Liver (tissue), 9 donors: Measurements from ENCODE around the gene ADCY10. TPM values are rescaled to one million over a fixed set of nuclear protein-coding genes. Genes with fewer than 3 reads are reported as not detected.

Experiments used
- DNase-seq: peaks from one replicate; pipeline ENCODE4 v3.0.0-alpha.2; 2017; ENCODE audit warnings: low spot score
- H3K27ac ChIP-seq, 2 donors: one replicate each; pipeline ENCODE4 v1.7.0; 2013; ENCODE audit warnings: inconsistent platforms in 2 of 2, low read length in 2 of 2, control low read depth in 1 of 2, low read depth in 1 of 2, mild to moderate bottlenecking in 1 of 2
- H3K27me3 ChIP-seq, 4 donors: one replicate each; pipeline versions ENCODE4 v1.6.1 to v1.7.0; 2013; ENCODE audit warnings: low read length in 3 of 4, inconsistent platforms in 1 of 4, mild to moderate bottlenecking in 1 of 4, moderate library complexity in 1 of 4; ENCODE audit not compliant: control insufficient read depth in 4 of 4, insufficient read depth in 4 of 4
- H3K36me3 ChIP-seq, 4 donors: one replicate each; pipeline versions ENCODE4 v1.6.1 to v1.7.0; 2013; ENCODE audit warnings: low read length in 3 of 4, mild to moderate bottlenecking in 3 of 4, low read depth in 1 of 4, moderate library complexity in 1 of 4; ENCODE audit not compliant: control insufficient read depth in 4 of 4, insufficient read depth in 3 of 4
- H3K4me1 ChIP-seq, 4 donors: one replicate each; pipeline versions ENCODE4 v1.6.1 to v1.7.0; 2013; ENCODE audit warnings: low read length in 3 of 4, mild to moderate bottlenecking in 3 of 4, moderate library complexity in 1 of 4; ENCODE audit not compliant: control insufficient read depth in 4 of 4, insufficient read depth in 4 of 4
- H3K4me3 ChIP-seq, 3 donors: one replicate each; pipeline versions ENCODE4 v1.6.1 to v1.7.0; 2013; ENCODE audit warnings: low read length in 3 of 3, control low read depth in 1 of 3, low read depth in 1 of 3, mild to moderate bottlenecking in 1 of 3
- H3K9ac ChIP-seq, 2 donors: one replicate each; pipeline ENCODE4 v1.7.0; 2013; ENCODE audit warnings: low read length in 2 of 2, mild to moderate bottlenecking in 2 of 2, moderate library complexity in 2 of 2, control low read depth in 1 of 2, low read depth in 1 of 2
- H3K9me3 ChIP-seq, 4 donors: one replicate each; pipeline versions ENCODE4 v1.6.1 to v1.7.0; 2013; ENCODE audit warnings: low read length in 3 of 4; ENCODE audit not compliant: control insufficient read depth in 4 of 4
- ATF3 ChIP-seq: IDR thresholded peaks from 2 replicates; pipeline ENCODE4 v1.6.1; 2016; ENCODE audit warnings: antibody characterized with exemption
- FOXA1 ChIP-seq: IDR thresholded peaks from 2 replicates; pipeline ENCODE4 v1.6.1; 2016; ENCODE audit warnings: antibody characterized with exemption
- HNF4A ChIP-seq, 2 donors: conservative IDR thresholded peaks; 2 replicates each; pipeline ENCODE4 v1.6.1; 2016; ENCODE audit warnings: antibody characterized with exemption in 2 of 2, mild to moderate bottlenecking in 2 of 2
- JUND ChIP-seq, 2 donors: IDR thresholded peaks; 2 replicates each; pipeline ENCODE4 v1.6.1; 2016; ENCODE audit warnings: antibody characterized with exemption in 2 of 2
- NR2F2 ChIP-seq: IDR thresholded peaks from 2 replicates; pipeline ENCODE4 v1.6.1; 2016; ENCODE audit warnings: antibody characterized with exemption
- RAD21 ChIP-seq, 2 donors: IDR thresholded peaks; 2 replicates each; pipeline ENCODE4 v1.6.1; 2016; ENCODE audit warnings: antibody characterized with exemption in 2 of 2, mild to moderate bottlenecking in 2 of 2
- REST ChIP-seq: IDR thresholded peaks from 2 replicates; pipeline ENCODE4 v1.6.1; 2016; ENCODE audit warnings: antibody characterized with exemption, mild to moderate bottlenecking
- RXRA ChIP-seq, 2 donors: IDR thresholded peaks; 2 replicates each; pipeline ENCODE4 v1.6.1; 2017 to 2018; ENCODE audit warnings: antibody characterized with exemption in 2 of 2, mild to moderate bottlenecking in 1 of 2
- WGBS: extraction: QIAGEN DNeasy Blood & Tissue Kit; methylation state at CpG from one replicate; pipeline ENCODE4 v1.1.7; 2013; 5-methylcytosine and 5-hydroxymethylcytosine counted together
- polyA plus RNA-seq, 2 donors: library from polyadenylated mRNA; stranded (reverse) in 1 of 2; unstranded in 1 of 2; fragments of 200-250 nt in 1 of 2; fragments of >200 nt in 1 of 2; fragmentation: Nextera tagmentation in 1 of 2; extraction: Ambion mirVana in 1 of 2; gene quantifications; one replicate each; pipeline versions ENCODE4 v1.2.1 to v1.2.3, GENCODE V29; 2013 to 2015
- total RNA-seq, 2 donors: library from RNA; depleted of rRNA; stranded (reverse); fragments of >200 nt; gene quantifications; one replicate each; pipeline ENCODE4 v1.2.3, GENCODE V29; 2014
- TF ChIP-seq, protein P1 (sequence below): IDR thresholded peaks from 2 replicates; pipeline ENCODE4 v1.6.1; 2016; ENCODE audit warnings: antibody characterized with exemption
- TF ChIP-seq, protein P2 (sequence below): fragments of 150-350 bp; IDR thresholded peaks from 2 replicates; pipeline ENCODE4 v1.5.1; 2017; ENCODE audit warnings: improper control_type of control experiment, low read depth, low read length; ENCODE audit not compliant: missing input control
- donor health status: healthy.
- donor health status: healthy.
- donor health status: healthy.
- donor health status: healthy.
- donor health status: healthy.

ADCY10 gene
- total and polyA plus RNA-seq, 4 donors, result 0.89 to 4.7 (median 2.3) TPM

DNA sequence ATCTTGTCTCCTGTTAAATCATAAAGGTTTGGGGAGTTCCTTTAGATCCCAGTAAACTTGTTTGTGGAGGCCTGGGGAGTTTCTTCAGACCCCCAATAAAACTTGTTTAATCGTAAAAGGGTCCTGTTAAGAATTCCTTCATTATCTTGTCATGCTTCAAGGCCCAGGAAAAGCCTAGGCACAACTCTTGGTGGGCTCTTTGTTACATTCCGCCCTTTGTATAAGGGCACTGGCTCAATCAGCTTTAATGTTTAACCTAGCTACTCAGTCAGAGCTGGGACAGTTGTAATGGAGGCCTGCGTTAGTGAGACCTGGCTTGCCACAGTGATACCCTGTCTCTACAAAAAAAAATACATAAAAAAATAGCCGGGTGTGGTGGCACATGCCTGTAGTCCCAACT, 115.0 kb downstream of the ADCY10 start:
- Histone ChIP-seq H3K4me3 (no peak overlapping the region), H3K27me3 (no peaks in the 10 kb centered on the region), H3K36me3 (no peaks in the 10 kb centered on the region), H3K27ac (no peak overlapping the region), H3K4me1 (peaks cover 0 to 4% (median 0%) of the 10 kb centered on the region in 4 donors), H3K9me3 (no peaks in the 10 kb centered on the region), H3K9ac (no peak overlapping the region)
- DNase-seq, result no peak
- TF ChIP-seq FOXA1 (no peak), HNF4A (conservative IDR thresholded peaks at IDR 0.05) (no peak), REST (no peak), JUND (IDR thresholded peaks at IDR 0.05) (no peak), RAD21 (IDR thresholded peaks at IDR 0.05) (no peak), RXRA (IDR thresholded peaks at IDR 0.05) (no peak)
- TF ChIP-seq, protein P1, sequence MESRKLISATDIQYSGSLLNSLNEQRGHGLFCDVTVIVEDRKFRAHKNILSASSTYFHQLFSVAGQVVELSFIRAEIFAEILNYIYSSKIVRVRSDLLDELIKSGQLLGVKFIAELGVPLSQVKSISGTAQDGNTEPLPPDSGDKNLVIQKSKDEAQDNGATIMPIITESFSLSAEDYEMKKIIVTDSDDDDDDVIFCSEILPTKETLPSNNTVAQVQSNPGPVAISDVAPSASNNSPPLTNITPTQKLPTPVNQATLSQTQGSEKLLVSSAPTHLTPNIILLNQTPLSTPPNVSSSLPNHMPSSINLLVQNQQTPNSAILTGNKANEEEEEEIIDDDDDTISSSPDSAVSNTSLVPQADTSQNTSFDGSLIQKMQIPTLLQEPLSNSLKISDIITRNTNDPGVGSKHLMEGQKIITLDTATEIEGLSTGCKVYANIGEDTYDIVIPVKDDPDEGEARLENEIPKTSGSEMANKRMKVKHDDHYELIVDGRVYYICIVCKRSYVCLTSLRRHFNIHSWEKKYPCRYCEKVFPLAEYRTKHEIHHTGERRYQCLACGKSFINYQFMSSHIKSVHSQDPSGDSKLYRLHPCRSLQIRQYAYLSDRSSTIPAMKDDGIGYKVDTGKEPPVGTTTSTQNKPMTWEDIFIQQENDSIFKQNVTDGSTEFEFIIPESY, result no peak
- 80% methylated on average over 4 of the region's 4 CpGs for WGBS

DNA sequence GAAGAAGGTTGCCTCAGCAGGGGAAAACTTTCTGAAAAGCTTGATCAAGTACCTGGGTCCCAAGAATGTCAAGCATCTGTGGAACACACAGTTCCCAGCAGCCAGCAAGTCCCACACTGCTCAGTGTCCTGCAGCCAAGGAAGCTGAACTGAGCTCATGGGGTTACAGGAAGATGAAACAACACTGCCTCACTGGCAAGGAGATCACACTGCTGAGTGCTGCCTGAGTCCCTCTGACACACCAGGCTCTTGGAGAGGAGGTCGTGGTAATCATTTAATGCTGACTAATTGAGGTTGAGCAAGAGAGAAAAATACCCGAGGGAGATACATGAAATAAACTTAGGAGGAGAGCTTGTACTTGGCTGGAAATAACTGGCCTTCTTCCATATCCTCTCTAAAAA, 116.9 kb downstream of the ADCY10 start:
- H3K9ac ChIP-seq, result no peak overlapping the region
- TF ChIP-seq, protein P1, result no peak
- TF ChIP-seq RAD21 (IDR thresholded peaks at IDR 0.05) (peak in 1 of 2 donors; percentile 31), HNF4A (conservative IDR thresholded peaks at IDR 0.05) (no peak), NR2F2 (peak; percentile 57), ATF3 (no peak)
- TF ChIP-seq, protein P2, sequence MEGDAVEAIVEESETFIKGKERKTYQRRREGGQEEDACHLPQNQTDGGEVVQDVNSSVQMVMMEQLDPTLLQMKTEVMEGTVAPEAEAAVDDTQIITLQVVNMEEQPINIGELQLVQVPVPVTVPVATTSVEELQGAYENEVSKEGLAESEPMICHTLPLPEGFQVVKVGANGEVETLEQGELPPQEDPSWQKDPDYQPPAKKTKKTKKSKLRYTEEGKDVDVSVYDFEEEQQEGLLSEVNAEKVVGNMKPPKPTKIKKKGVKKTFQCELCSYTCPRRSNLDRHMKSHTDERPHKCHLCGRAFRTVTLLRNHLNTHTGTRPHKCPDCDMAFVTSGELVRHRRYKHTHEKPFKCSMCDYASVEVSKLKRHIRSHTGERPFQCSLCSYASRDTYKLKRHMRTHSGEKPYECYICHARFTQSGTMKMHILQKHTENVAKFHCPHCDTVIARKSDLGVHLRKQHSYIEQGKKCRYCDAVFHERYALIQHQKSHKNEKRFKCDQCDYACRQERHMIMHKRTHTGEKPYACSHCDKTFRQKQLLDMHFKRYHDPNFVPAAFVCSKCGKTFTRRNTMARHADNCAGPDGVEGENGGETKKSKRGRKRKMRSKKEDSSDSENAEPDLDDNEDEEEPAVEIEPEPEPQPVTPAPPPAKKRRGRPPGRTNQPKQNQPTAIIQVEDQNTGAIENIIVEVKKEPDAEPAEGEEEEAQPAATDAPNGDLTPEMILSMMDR, result no peak
- H3K27me3 ChIP-seq, result no peaks in the 10 kb centered on the region
- H3K27ac ChIP-seq, result peak overlapping the region in 1 of 2 donors; percentile 10
- DNase-seq, result no peak
- H3K4me3 ChIP-seq, result no peak overlapping the region
- no peaks in the 10 kb centered on the region for H3K9me3 ChIP-seq
- 24% methylated on average over 2 of the region's 2 CpGs for WGBS
- H3K36me3 ChIP-seq, result no peaks in the 10 kb centered on the region
- H3K4me1 ChIP-seq, result no peaks in the 10 kb centered on the region
